Measurements from ENCODE around the gene SLC25A21. TPM values are rescaled to one million over a fixed set of nuclear protein-coding genes. Genes with fewer than 3 reads are reported as not detected.

Gene SLC25A21
- total and polyA plus RNA-seq, 10 of the 15 experiments (the other 5 are each of a cell fraction or from before 2014, with no cell fraction given), result 0.06 to 0.72 (median 0.17) TPM; not detected in 3

DNA sequence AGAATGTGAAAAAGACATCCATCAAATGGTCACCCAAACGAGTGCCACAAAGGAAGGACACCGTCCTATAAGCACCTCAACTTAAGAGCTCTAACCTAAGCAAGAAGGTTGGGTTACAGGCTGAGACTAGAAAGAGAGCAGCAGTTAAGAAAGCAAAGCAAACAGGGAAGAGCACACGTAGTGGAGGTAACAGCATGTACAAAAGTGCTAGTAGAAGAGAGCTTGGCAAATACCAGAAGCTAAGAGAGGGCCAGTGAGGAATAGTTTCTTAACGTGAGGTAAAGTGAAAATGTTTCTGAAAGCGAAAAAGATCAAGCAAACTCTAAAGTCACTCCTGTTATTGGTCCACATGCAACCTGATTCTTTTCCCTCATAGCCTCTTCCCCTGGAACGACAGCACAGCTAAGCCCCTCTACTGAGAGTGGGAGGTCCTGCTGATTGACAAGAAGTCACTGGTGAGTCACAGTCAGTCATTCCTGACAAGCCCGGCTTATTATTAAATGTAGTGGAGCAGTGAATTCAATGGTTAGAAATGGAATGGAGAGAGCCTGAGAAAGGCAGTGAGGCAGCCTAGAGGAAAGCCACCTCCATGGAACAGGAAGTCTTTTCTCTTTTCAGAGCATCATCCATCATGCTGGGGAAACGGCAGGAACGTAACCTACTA, 204.4 kb downstream of the SLC25A21 start:
- no peak for DNase-seq (ENCODE audit: low read depth, low spot score)
- Histone ChIP-seq H3K36me3 (ENCODE audit: control insufficient read depth in 2 of 2, insufficient read depth in 2 of 2, low read length in 1 of 2) (no peaks in the 10 kb centered on the region), H2AFZ (ENCODE audit: control insufficient read depth, low read depth, low read length) (no peak overlapping the region), H3K4me1 (ENCODE audit: control insufficient read depth, insufficient read depth, low read length) (no peaks in the 10 kb centered on the region), H3K4me3 (no peak overlapping the region), H3K4me2 (ENCODE audit: control insufficient read depth, insufficient read depth) (no peak overlapping the region), H3K79me2 (ENCODE audit: control insufficient read depth, insufficient read depth, low read length) (no peaks in the 10 kb centered on the region), H3K27ac (ENCODE audit: control insufficient read depth, insufficient read depth) (no peak overlapping the region), H3K9me3 (replicated peaks; ENCODE audit: control insufficient read depth, insufficient read depth, low read length) (no peaks in the 10 kb centered on the region), H3K27me3 (replicated peaks in 1 of 2; ENCODE audit: control insufficient read depth in 2 of 2, insufficient read depth in 2 of 2, low read length in 1 of 2) (no peaks in the 10 kb centered on the region), H3K9ac (ENCODE audit: control insufficient read depth, insufficient read depth, low read length) (no peak overlapping the region), H4K20me1 (ENCODE audit: control insufficient read depth, insufficient read depth) (no peaks in the 10 kb centered on the region)
- TF ChIP-seq SIX5 (IDR thresholded peaks at IDR 0.05; ENCODE audit: low read depth, low read length, severe bottlenecking) (no peak), SMAD5 (IDR thresholded peaks at IDR 0.05; ENCODE audit: low read depth) (no peak), ZNF622 (IDR thresholded peaks at IDR 0.05) (no peak)
- TF ChIP-seq, protein P1, sequence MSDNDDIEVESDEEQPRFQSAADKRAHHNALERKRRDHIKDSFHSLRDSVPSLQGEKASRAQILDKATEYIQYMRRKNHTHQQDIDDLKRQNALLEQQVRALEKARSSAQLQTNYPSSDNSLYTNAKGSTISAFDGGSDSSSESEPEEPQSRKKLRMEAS (IDR thresholded peaks at IDR 0.05; ENCODE audit: low read depth, low read length), result no peak
- TF ChIP-seq, protein P2, sequence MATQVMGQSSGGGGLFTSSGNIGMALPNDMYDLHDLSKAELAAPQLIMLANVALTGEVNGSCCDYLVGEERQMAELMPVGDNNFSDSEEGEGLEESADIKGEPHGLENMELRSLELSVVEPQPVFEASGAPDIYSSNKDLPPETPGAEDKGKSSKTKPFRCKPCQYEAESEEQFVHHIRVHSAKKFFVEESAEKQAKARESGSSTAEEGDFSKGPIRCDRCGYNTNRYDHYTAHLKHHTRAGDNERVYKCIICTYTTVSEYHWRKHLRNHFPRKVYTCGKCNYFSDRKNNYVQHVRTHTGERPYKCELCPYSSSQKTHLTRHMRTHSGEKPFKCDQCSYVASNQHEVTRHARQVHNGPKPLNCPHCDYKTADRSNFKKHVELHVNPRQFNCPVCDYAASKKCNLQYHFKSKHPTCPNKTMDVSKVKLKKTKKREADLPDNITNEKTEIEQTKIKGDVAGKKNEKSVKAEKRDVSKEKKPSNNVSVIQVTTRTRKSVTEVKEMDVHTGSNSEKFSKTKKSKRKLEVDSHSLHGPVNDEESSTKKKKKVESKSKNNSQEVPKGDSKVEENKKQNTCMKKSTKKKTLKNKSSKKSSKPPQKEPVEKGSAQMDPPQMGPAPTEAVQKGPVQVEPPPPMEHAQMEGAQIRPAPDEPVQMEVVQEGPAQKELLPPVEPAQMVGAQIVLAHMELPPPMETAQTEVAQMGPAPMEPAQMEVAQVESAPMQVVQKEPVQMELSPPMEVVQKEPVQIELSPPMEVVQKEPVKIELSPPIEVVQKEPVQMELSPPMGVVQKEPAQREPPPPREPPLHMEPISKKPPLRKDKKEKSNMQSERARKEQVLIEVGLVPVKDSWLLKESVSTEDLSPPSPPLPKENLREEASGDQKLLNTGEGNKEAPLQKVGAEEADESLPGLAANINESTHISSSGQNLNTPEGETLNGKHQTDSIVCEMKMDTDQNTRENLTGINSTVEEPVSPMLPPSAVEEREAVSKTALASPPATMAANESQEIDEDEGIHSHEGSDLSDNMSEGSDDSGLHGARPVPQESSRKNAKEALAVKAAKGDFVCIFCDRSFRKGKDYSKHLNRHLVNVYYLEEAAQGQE (IDR thresholded peaks at IDR 0.05; ENCODE audit: low read depth, low read length), result no peak
- RAD21 ChIA-PET (ENCODE audit: unreplicated experiment), result interaction anchor here (0.9 kb wide), 1 partner anchor 26 kb away, joined by 3 read pairs; no protein-coding TSS in a partner anchor
- SMC1A ChIA-PET (ENCODE audit: uncharacterized antibody, unreplicated experiment), result no interaction called here
- in situ Hi-C loops (cut with MboI) (no loop called here), intact Hi-C loops (cut with micrococcal nuclease; ENCODE audit: unreplicated experiment) (no loop called here)
- CTCF ChIA-PET, result no interaction called here
- no peak for FAIRE-seq
- WGBS (ENCODE audit: insufficient coverage, insufficient replicate concordance, low lambda C conversion rate, missing lambda C conversion rate), result 7% methylated on average over 9 of the region's 9 CpGs
- BruUV-seq (replicated peaks), result no TSS peak
- POLR2A ChIA-PET, result no interaction called here
- no peak for ATAC-seq

Data from GM12878 (cell line).